H9 (cell line): ENCODE measurements around the gene PEX19. TPM values are rescaled to one million over a fixed set of nuclear protein-coding genes. Genes with fewer than 3 reads are reported as not detected.

Experiments used
- DNase-seq: peaks from one replicate; pipeline ENCODE4 v3.0.0-alpha.2; 2017
- H2AFZ ChIP-seq: one replicate; pipeline ENCODE4 v1.6.1; 2013; ENCODE audit warnings: mild to moderate bottlenecking, low read length, control low read depth, moderate library complexity
- H2AK5ac ChIP-seq: 2 replicates; pipeline ENCODE4 v1.6.1; 2013; ENCODE audit warnings: low read length, control low read depth, mixed read lengths; ENCODE audit not compliant: insufficient read length
- H2BK120ac ChIP-seq: one replicate; pipeline ENCODE4 v1.6.1; 2013; ENCODE audit warnings: low read depth, mild to moderate bottlenecking, low read length, control low read depth, inconsistent platforms; ENCODE audit not compliant: poor library complexity, severe bottlenecking
- H2BK12ac ChIP-seq: 2 replicates; pipeline ENCODE4 v1.6.1; 2013; ENCODE audit warnings: low read length, control low read depth, mixed read lengths, low read depth; ENCODE audit not compliant: insufficient read length
- H2BK15ac ChIP-seq: 2 replicates; pipeline ENCODE4 v1.6.1; 2013; ENCODE audit warnings: low read depth, low read length, control low read depth
- H2BK20ac ChIP-seq: one replicate; pipeline ENCODE4 v1.6.1; 2013; ENCODE audit warnings: low read depth, mild to moderate bottlenecking, low read length, control low read depth, inconsistent platforms; ENCODE audit not compliant: poor library complexity, severe bottlenecking
- H2BK5ac ChIP-seq: 2 replicates; pipeline ENCODE4 v1.6.1; 2013; ENCODE audit warnings: low read length, control low read depth, mixed read lengths; ENCODE audit not compliant: insufficient read length
- H3K14ac ChIP-seq: 2 replicates; pipeline ENCODE4 v1.6.1; 2013; ENCODE audit warnings: low read length, control low read depth; ENCODE audit not compliant: insufficient read depth
- H3K18ac ChIP-seq: 2 replicates; pipeline ENCODE4 v1.6.1; 2013; ENCODE audit warnings: low read depth, mild to moderate bottlenecking, mixed read lengths, low read length, control low read depth; ENCODE audit not compliant: insufficient read length
- H3K23ac ChIP-seq: 2 replicates; pipeline ENCODE4 v1.6.1; 2013; ENCODE audit warnings: low read length, control low read depth, mixed read lengths, low read depth; ENCODE audit not compliant: insufficient read length
- H3K23me2 ChIP-seq: 2 replicates; pipeline ENCODE4 v1.6.1; 2013; ENCODE audit warnings: low read depth, mild to moderate bottlenecking, mixed read lengths, low read length, control low read depth; ENCODE audit not compliant: insufficient read length, poor library complexity, severe bottlenecking
- H3K27ac ChIP-seq: 2 replicates; pipeline ENCODE4 v1.5.1; 2013; ENCODE audit warnings: low read length, control low read depth, mixed read lengths, low read depth; ENCODE audit not compliant: insufficient read length
- H3K27me3 ChIP-seq: 2 replicates; pipeline ENCODE4 v1.6.1; 2013; ENCODE audit warnings: low read length, control low read depth, inconsistent platforms; ENCODE audit not compliant: insufficient read depth
- H3K4ac ChIP-seq: 2 replicates; pipeline ENCODE4 v1.6.1; 2013; ENCODE audit warnings: low read depth, mild to moderate bottlenecking, control low read depth, inconsistent platforms, low read length, moderate library complexity
- H3K4me1 ChIP-seq: 2 replicates; pipeline ENCODE4 v1.6.1; 2013; ENCODE audit warnings: low read length, control low read depth, inconsistent platforms; ENCODE audit not compliant: insufficient read depth
- H3K4me2 ChIP-seq: 2 replicates; pipeline ENCODE4 v1.6.1; 2013; ENCODE audit warnings: low read length, control low read depth, mixed read lengths; ENCODE audit not compliant: insufficient read length, insufficient read depth
- H3K56ac ChIP-seq: 2 replicates; pipeline ENCODE4 v1.6.1; 2013; ENCODE audit warnings: low read depth, mild to moderate bottlenecking, mixed read lengths, low read length, control low read depth; ENCODE audit not compliant: insufficient read length
- H3K79me1 ChIP-seq: 2 replicates; pipeline ENCODE4 v1.6.1; 2013; ENCODE audit warnings: low read depth, mild to moderate bottlenecking, moderate library complexity, low read length, control low read depth, inconsistent platforms; ENCODE audit not compliant: insufficient read depth, poor library complexity, severe bottlenecking
- H3K79me2 ChIP-seq: 2 replicates; pipeline ENCODE4 v1.6.1; 2013; ENCODE audit warnings: low read length, control low read depth, inconsistent platforms; ENCODE audit not compliant: insufficient read depth
- H3K9ac ChIP-seq: 2 replicates; pipeline ENCODE4 v1.6.1; 2013; ENCODE audit warnings: low read length, control low read depth, mixed read lengths; ENCODE audit not compliant: insufficient read length; ENCODE audit errors: extremely low read depth
- H3K9me3 ChIP-seq: one replicate; pipeline ENCODE4 v1.6.1; 2013; ENCODE audit warnings: low read depth, low read length, inconsistent platforms; ENCODE audit not compliant: control insufficient read depth
- H3T11ph ChIP-seq: one replicate; pipeline ENCODE4 v1.6.1; 2013; ENCODE audit warnings: mild to moderate bottlenecking, low read length, control low read depth, inconsistent platforms
- H4K20me1 ChIP-seq: one replicate; pipeline ENCODE4 v1.6.1; 2013; ENCODE audit not compliant: control insufficient read depth, insufficient read length, insufficient read depth
- H4K5ac ChIP-seq: 2 replicates; pipeline ENCODE4 v1.6.1; 2013; ENCODE audit warnings: low read depth, mild to moderate bottlenecking, mixed read lengths, low read length, control low read depth; ENCODE audit not compliant: insufficient read length
- H4K8ac ChIP-seq: replicated peaks from 2 replicates; pipeline ENCODE4 v1.6.1; 2013; ENCODE audit warnings: low read length, control low read depth, mixed read lengths, low read depth; ENCODE audit not compliant: insufficient read length
- H4K91ac ChIP-seq: 2 replicates; pipeline ENCODE4 v1.6.1; 2013; ENCODE audit warnings: low read depth, mild to moderate bottlenecking, moderate library complexity, mixed read lengths, low read length, control low read depth; ENCODE audit not compliant: insufficient read length
- H3K27ac Mint-ChIP-seq, 3 experiments: 2 replicates in 2 of 3; 3 replicates in 1 of 3; pipeline ENCODE4 v1.8.0; 2020 to 2021; ENCODE audit warnings: mixed read lengths in 3 of 3, mild to moderate bottlenecking in 1 of 3, moderate library complexity in 1 of 3
- H3K27me3 Mint-ChIP-seq: 2 replicates; pipeline ENCODE4 v1.8.0; 2021; ENCODE audit warnings: low read depth, mild to moderate bottlenecking, moderate library complexity, mixed read lengths
- H3K36me3 Mint-ChIP-seq, 3 experiments: 2 replicates in 2 of 3; 3 replicates in 1 of 3; pipeline ENCODE4 v1.8.0; 2020 to 2021; ENCODE audit warnings: low read depth in 3 of 3, mixed read lengths in 3 of 3; ENCODE audit not compliant: insufficient read depth in 1 of 3
- H3K4me1 Mint-ChIP-seq, 2 experiments: 2 replicates each; pipeline ENCODE4 v1.8.0; 2020; ENCODE audit warnings: mixed read lengths in 2 of 2
- H3K4me3 Mint-ChIP-seq, 2 experiments: 2 replicates in 1 of 2; 3 replicates in 1 of 2; pipeline ENCODE4 v1.8.0; 2020 to 2021; ENCODE audit warnings: mild to moderate bottlenecking in 2 of 2, mixed read lengths in 2 of 2, moderate library complexity in 1 of 2
- H3K9me3 Mint-ChIP-seq, 2 experiments: 2 replicates in 1 of 2; 3 replicates in 1 of 2; pipeline ENCODE4 v1.8.0; 2020; ENCODE audit warnings: mild to moderate bottlenecking in 2 of 2, mixed read lengths in 2 of 2, moderate library complexity in 1 of 2
- CTCF ChIP-seq: fragments of 200-600 bp; sonication (generic); conservative IDR thresholded peaks from 3 replicates; pipeline ENCODE4 v1.8.0; 2021; ENCODE audit warnings: antibody characterized with exemption, mild to moderate bottlenecking
- total RNA-seq: library from RNA; stranded (reverse); gene quantifications from 2 replicates; pipeline ENCODE4 v1.2.1, GENCODE V29; 2021

PEX19 gene
- total RNA-seq, 1 experiment from 2014 or later: 92.7 TPM

GRCh38 chr1:160232911-160233310 is 52.0 kb downstream of the PEX19 start:
- H3K14ac ChIP-seq: no peak overlapping the region
- peaks cover 4% of the 10 kb centered on the region in 2 experiments; a peak in 2 of 4 replicates for H3K4me1 Mint-ChIP-seq
- H3K9me3 Mint-ChIP-seq: no peaks in the 10 kb centered on the region
- H2BK12ac ChIP-seq: no peak overlapping the region
- H2BK120ac ChIP-seq: no peak overlapping the region
- no peaks in the 10 kb centered on the region for H3K23me2 ChIP-seq
- H3K4me3 Mint-ChIP-seq: no peak overlapping the region
- H3K56ac ChIP-seq: no peak overlapping the region
- no peak overlapping the region for H3T11ph ChIP-seq
- no peaks in the 10 kb centered on the region for H4K20me1 ChIP-seq
- no peak overlapping the region for H3K9ac ChIP-seq
- TF ChIP-seq CTCF: no peak
- H3K4ac ChIP-seq: no peak overlapping the region
- H3K27ac Mint-ChIP-seq: no peak overlapping the region
- no peak overlapping the region for H4K8ac ChIP-seq
- no peak overlapping the region for H3K27ac ChIP-seq
- H2AFZ ChIP-seq: no peak overlapping the region
- no peak overlapping the region for H3K4me2 ChIP-seq
- no peak overlapping the region for H2AK5ac ChIP-seq
- no peak overlapping the region for H4K5ac ChIP-seq
- no peaks in the 10 kb centered on the region for H3K79me1 ChIP-seq
- no peak overlapping the region for H3K23ac ChIP-seq
- H3K79me2 ChIP-seq: no peaks in the 10 kb centered on the region
- H2BK15ac ChIP-seq: no peak overlapping the region
- no peaks in the 10 kb centered on the region for H3K9me3 ChIP-seq
- H3K27me3 ChIP-seq: no peaks in the 10 kb centered on the region
- H3K36me3 Mint-ChIP-seq: peaks cover 11 to 77% (median 55%) of the 10 kb centered on the region in 3 experiments; a peak in 6 of 7 replicates
- DNase-seq: no peak
- H2BK20ac ChIP-seq: no peak overlapping the region
- no peak overlapping the region for H3K18ac ChIP-seq
- H3K4me1 ChIP-seq: no peaks in the 10 kb centered on the region
- H3K27me3 Mint-ChIP-seq: no peaks in the 10 kb centered on the region
- H4K91ac ChIP-seq: no peak overlapping the region
- H2BK5ac ChIP-seq: no peak overlapping the region
